Testis (tissue), 2 donors: ENCODE data around the gene PDE8B.

Experiments used
- CTCF ChIP-seq, 3 experiments: fragments of 450-650 bp in 2 of 3; fragments of 200-600 bp in 1 of 3; sonication (generic) in 1 of 3; IDR thresholded peaks; one replicate each; pipeline ENCODE4 v1.5.1; 2016 to 2019; ENCODE audit warnings: antibody characterized with exemption in 3 of 3, mild to moderate bottlenecking in 2 of 3, moderate library complexity in 1 of 3
- POLR2A ChIP-seq: fragments of 450-650 bp; IDR thresholded peaks from one replicate; pipeline ENCODE4 v1.6.1; 2017; ENCODE audit warnings: antibody characterized with exemption, mild to moderate bottlenecking, moderate library complexity

GRCh38 chr5:77259476-77259875 is 49.0 kb downstream of the PDE8B start:
- TF ChIP-seq CTCF (IDR thresholded peaks at IDR 0.05) (no peak), POLR2A (no peak)
